Liver (tissue), 9 donors: ENCODE results near the gene DHRS9. TPM values are rescaled to one million over a fixed set of nuclear protein-coding genes. Genes with fewer than 3 reads are reported as not detected.

Source experiments
- DNase-seq: peaks from one replicate; pipeline ENCODE4 v3.0.0-alpha.2; 2017; ENCODE audit warnings: low spot score
- H3K27ac ChIP-seq, 2 donors: one replicate each; pipeline ENCODE4 v1.7.0; 2013; ENCODE audit warnings: inconsistent platforms in 2 of 2, low read length in 2 of 2, control low read depth in 1 of 2, low read depth in 1 of 2, mild to moderate bottlenecking in 1 of 2
- H3K27me3 ChIP-seq, 4 donors: one replicate each; pipeline versions ENCODE4 v1.6.1 to v1.7.0; 2013; ENCODE audit warnings: low read length in 3 of 4, inconsistent platforms in 1 of 4, mild to moderate bottlenecking in 1 of 4, moderate library complexity in 1 of 4; ENCODE audit not compliant: control insufficient read depth in 4 of 4, insufficient read depth in 4 of 4
- H3K36me3 ChIP-seq, 4 donors: one replicate each; pipeline versions ENCODE4 v1.6.1 to v1.7.0; 2013; ENCODE audit warnings: low read length in 3 of 4, mild to moderate bottlenecking in 3 of 4, low read depth in 1 of 4, moderate library complexity in 1 of 4; ENCODE audit not compliant: control insufficient read depth in 4 of 4, insufficient read depth in 3 of 4
- H3K4me1 ChIP-seq, 4 donors: one replicate each; pipeline versions ENCODE4 v1.6.1 to v1.7.0; 2013; ENCODE audit warnings: low read length in 3 of 4, mild to moderate bottlenecking in 3 of 4, moderate library complexity in 1 of 4; ENCODE audit not compliant: control insufficient read depth in 4 of 4, insufficient read depth in 4 of 4
- H3K4me3 ChIP-seq, 3 donors: one replicate each; pipeline versions ENCODE4 v1.6.1 to v1.7.0; 2013; ENCODE audit warnings: low read length in 3 of 3, control low read depth in 1 of 3, low read depth in 1 of 3, mild to moderate bottlenecking in 1 of 3
- H3K9ac ChIP-seq, 2 donors: one replicate each; pipeline ENCODE4 v1.7.0; 2013; ENCODE audit warnings: low read length in 2 of 2, mild to moderate bottlenecking in 2 of 2, moderate library complexity in 2 of 2, control low read depth in 1 of 2, low read depth in 1 of 2
- H3K9me3 ChIP-seq, 4 donors: one replicate each; pipeline versions ENCODE4 v1.6.1 to v1.7.0; 2013; ENCODE audit warnings: low read length in 3 of 4; ENCODE audit not compliant: control insufficient read depth in 4 of 4
- ATF3 ChIP-seq: IDR thresholded peaks from 2 replicates; pipeline ENCODE4 v1.6.1; 2016; ENCODE audit warnings: antibody characterized with exemption
- CTCF ChIP-seq: fragments of 150-350 bp; IDR thresholded peaks from 2 replicates; pipeline ENCODE4 v1.5.1; 2017; ENCODE audit warnings: improper control_type of control experiment, low read depth, low read length; ENCODE audit not compliant: missing input control
- EGR1 ChIP-seq, 2 donors: IDR thresholded peaks; 2 replicates each; pipeline ENCODE4 v1.6.1; 2016 to 2018; ENCODE audit warnings: antibody characterized with exemption in 2 of 2, low read depth in 2 of 2
- FOXA1 ChIP-seq: IDR thresholded peaks from 2 replicates; pipeline ENCODE4 v1.6.1; 2016; ENCODE audit warnings: antibody characterized with exemption
- FOXA2 ChIP-seq: IDR thresholded peaks from 2 replicates; pipeline ENCODE4 v1.6.1; 2016; ENCODE audit warnings: antibody characterized with exemption
- HNF4G ChIP-seq: IDR thresholded peaks from 2 replicates; pipeline ENCODE4 v1.6.1; 2016; ENCODE audit warnings: antibody characterized with exemption
- JUND ChIP-seq, 2 donors: IDR thresholded peaks; 2 replicates each; pipeline ENCODE4 v1.6.1; 2016; ENCODE audit warnings: antibody characterized with exemption in 2 of 2
- MAX ChIP-seq: IDR thresholded peaks from 2 replicates; pipeline ENCODE4 v1.6.1; 2016; ENCODE audit warnings: antibody characterized with exemption
- NR2F2 ChIP-seq: IDR thresholded peaks from 2 replicates; pipeline ENCODE4 v1.6.1; 2016; ENCODE audit warnings: antibody characterized with exemption
- RAD21 ChIP-seq, 2 donors: IDR thresholded peaks; 2 replicates each; pipeline ENCODE4 v1.6.1; 2016; ENCODE audit warnings: antibody characterized with exemption in 2 of 2, mild to moderate bottlenecking in 2 of 2
- RXRA ChIP-seq, 2 donors: IDR thresholded peaks; 2 replicates each; pipeline ENCODE4 v1.6.1; 2017 to 2018; ENCODE audit warnings: antibody characterized with exemption in 2 of 2, mild to moderate bottlenecking in 1 of 2
- SP1 ChIP-seq: IDR thresholded peaks from 2 replicates; pipeline ENCODE4 v1.6.1; 2018; ENCODE audit warnings: antibody characterized with exemption, mild to moderate bottlenecking
- TAF1 ChIP-seq: conservative IDR thresholded peaks from 2 replicates; pipeline ENCODE4 v1.6.1; 2016; ENCODE audit warnings: antibody characterized with exemption, mild to moderate bottlenecking
- ZBTB33 ChIP-seq: IDR thresholded peaks from 2 replicates; pipeline ENCODE4 v1.6.1; 2016; ENCODE audit warnings: antibody characterized with exemption
- WGBS: extraction: QIAGEN DNeasy Blood & Tissue Kit; methylation state at CpG from one replicate; pipeline ENCODE4 v1.1.7; 2013; 5-methylcytosine and 5-hydroxymethylcytosine counted together
- polyA plus RNA-seq, 2 donors: library from polyadenylated mRNA; stranded (reverse) in 1 of 2; unstranded in 1 of 2; fragments of 200-250 nt in 1 of 2; fragments of >200 nt in 1 of 2; fragmentation: Nextera tagmentation in 1 of 2; extraction: Ambion mirVana in 1 of 2; gene quantifications; one replicate each; pipeline versions ENCODE4 v1.2.1 to v1.2.3, GENCODE V29; 2013 to 2015
- total RNA-seq, 2 donors: library from RNA; depleted of rRNA; stranded (reverse); fragments of >200 nt; gene quantifications; one replicate each; pipeline ENCODE4 v1.2.3, GENCODE V29; 2014
- donor health status: healthy.
- donor health status: healthy.
- donor health status: healthy.
- donor health status: healthy.
- donor health status: healthy.

DHRS9 gene
- total and polyA plus RNA-seq, 4 donors = 0.25 to 0.93 (median 0.63) TPM

GRCh38 chr2:169137924-169138323 is 68.6 kb downstream of the DHRS9 start:
- Histone ChIP-seq H3K9me3 (no peaks in the 10 kb centered on the region), H3K27ac (no peak overlapping the region), H3K4me3 (no peak overlapping the region), H3K36me3 (no peaks in the 10 kb centered on the region), H3K27me3 (no peaks in the 10 kb centered on the region), H3K9ac (no peak overlapping the region), H3K4me1 (no peaks in the 10 kb centered on the region)
- TF ChIP-seq NR2F2 (no peak), EGR1 (IDR thresholded peaks at IDR 0.05; ENCODE audit: low read depth in 2 of 2) (no peak), FOXA1 (no peak), SP1 (no peak), RXRA (IDR thresholded peaks at IDR 0.05) (no peak), ATF3 (no peak), MAX (no peak), TAF1 (no peak), HNF4G (no peak)
- 79% methylated on average over 2 of the region's 2 CpGs for WGBS
- no peak for DNase-seq

GRCh38 chr2:169139145-169139544 is 69.8 kb downstream of the DHRS9 start:
- WGBS = 88% methylated on average over 7 of the region's 7 CpGs
- DNase-seq = no peak
- H3K4me1 ChIP-seq = no peaks in the 10 kb centered on the region

GRCh38 chr2:169139993-169140767 is 70.8 kb downstream of the DHRS9 start:
- DNase-seq = no peak
- H3K27me3 ChIP-seq = no peaks in the 10 kb centered on the region
- H3K36me3 ChIP-seq = no peaks in the 10 kb centered on the region
- no peak overlapping the region for H3K9ac ChIP-seq
- no peaks in the 10 kb centered on the region for H3K9me3 ChIP-seq
- no peak for TF ChIP-seq ATF3
- TF ChIP-seq EGR1 (IDR thresholded peaks at IDR 0.05; ENCODE audit: low read depth in 2 of 2) = no peak
- no peak for TF ChIP-seq SP1
- TF ChIP-seq RXRA (IDR thresholded peaks at IDR 0.05) = no peak
- TF ChIP-seq HNF4G = no peak
- no peak for TF ChIP-seq FOXA2
- no peak for TF ChIP-seq ZBTB33
- no peak for TF ChIP-seq JUND (IDR thresholded peaks at IDR 0.05)
- no peak for TF ChIP-seq CTCF
- no peak for TF ChIP-seq RAD21 (IDR thresholded peaks at IDR 0.05)
- no peak for TF ChIP-seq MAX
- 67% methylated on average over 8 of the region's 8 CpGs for WGBS
- no peak overlapping the region for H3K4me3 ChIP-seq
- no peaks in the 10 kb centered on the region for H3K4me1 ChIP-seq
- H3K27ac ChIP-seq = no peak overlapping the region

More at GRCh38 chr2:169139145-169139544, 69.8 kb downstream of the DHRS9 start:
- no peak overlapping the region for H3K9ac ChIP-seq
- H3K27me3 ChIP-seq = no peaks in the 10 kb centered on the region
- no peak overlapping the region for H3K27ac ChIP-seq
- H3K36me3 ChIP-seq = no peaks in the 10 kb centered on the region
- no peak overlapping the region for H3K4me3 ChIP-seq
- H3K9me3 ChIP-seq = no peaks in the 10 kb centered on the region
- no peak for TF ChIP-seq RAD21 (IDR thresholded peaks at IDR 0.05)
- no peak for TF ChIP-seq ATF3
- no peak for TF ChIP-seq SP1
- TF ChIP-seq EGR1 (IDR thresholded peaks at IDR 0.05; ENCODE audit: low read depth in 2 of 2) = no peak
- TF ChIP-seq CTCF = no peak
